Putamen (tissue), 1 donor: ENCODE data around the gene CYP11A1.
"Not testable (repeated sequence)": the region's sequence is repeated elsewhere in the genome, so short reads cannot be mapped to it uniquely, and the experiment has no call there.

Source experiments
- DNase-seq: peaks from one replicate; pipeline ENCODE4 v3.0.0-alpha.2; 2016; ENCODE audit warnings: low spot score

Gene CYP11A1

GRCh38 chr15:74400915-74401757 lies 33.7 kb upstream of the CYP11A1 start:
- DNase-seq: no peak

GRCh38 chr15:74400313-74400860 lies 32.9 kb upstream of the CYP11A1 start:
- no peak for DNase-seq

GRCh38 chr15:74399511-74400312 lies 32.3 kb upstream of the CYP11A1 start:
- no peak for DNase-seq

GRCh38 chr15:74399100-74399499 lies 31.7 kb upstream of the CYP11A1 start:
- no peak for DNase-seq

- no peak for DNase-seq
These were observed 30.7 kb upstream of the CYP11A1 start for GRCh38 chr15:74398183-74398582.

- no peak for DNase-seq
These were observed 30.0 kb upstream of the CYP11A1 start for GRCh38 chr15:74397239-74398068.

- no peak for DNase-seq
These were observed 29.2 kb upstream of the CYP11A1 start for GRCh38 chr15:74396445-74397238.

GRCh38 chr15:74396146-74396438 lies 28.6 kb upstream of the CYP11A1 start:
- no peak for DNase-seq

GRCh38 chr15:74395319-74396145 lies 28.1 kb upstream of the CYP11A1 start:
- no peak for DNase-seq

- no peak for DNase-seq
These were observed 26.8 kb upstream of the CYP11A1 start for GRCh38 chr15:74394090-74394846.

GRCh38 chr15:74393423-74393822 lies 26.0 kb upstream of the CYP11A1 start:
- DNase-seq: no peak

- DNase-seq: no peak
These were observed 25.5 kb upstream of the CYP11A1 start for GRCh38 chr15:74392902-74393301.

- no peak for DNase-seq
These were observed 25.0 kb upstream of the CYP11A1 start for GRCh38 chr15:74392451-74392830.

GRCh38 chr15:74391582-74392450 lies 24.4 kb upstream of the CYP11A1 start:
- DNase-seq: no peak

- DNase-seq: no peak
These were observed 23.3 kb upstream of the CYP11A1 start for GRCh38 chr15:74390647-74391288.

GRCh38 chr15:74390049-74390646 lies 22.7 kb upstream of the CYP11A1 start:
- not testable (repeated sequence) for DNase-seq

- DNase-seq: no peak
These were observed 22.0 kb upstream of the CYP11A1 start for GRCh38 chr15:74389241-74390048.
